IMR-90 (cell line): ENCODE data around the gene CELF6. TPM values are rescaled to one million over a fixed set of nuclear protein-coding genes. Genes with fewer than 3 reads are reported as not detected.

Experiments used
- ATAC-seq: fragments of 200-7000 bp; cut with Tn5 transposase; 2 replicates; pipeline ENCODE4 v1.9.1; 2020; ENCODE audit warnings: low read depth, mild to moderate bottlenecking, moderate library complexity
- BruUV-seq: library from RNA; stranded (reverse); fragments of 400-500 nt; replicated peaks from 2 replicates; lab custom pipeline; 2021; lab: Mats Ljungman, UMichigan
- CTCF ChIA-PET: fragments of 300-600 bp; formaldehyde crosslinking; extraction: SDS; loops from one replicate; lab custom pipeline; 2021; ENCODE audit warnings: antibody characterized with exemption; lab: Yijun Ruan, JAX
- POLR2A ChIA-PET: fragments of 300-600 bp; sonication (Branson Sonifier 250); formaldehyde crosslinking; loops from one replicate; lab custom pipeline; 2022; ENCODE audit warnings: antibody characterized with exemption; ENCODE audit not compliant: unreplicated experiment; lab: Charles Lee
- DNase-seq: peaks from one replicate; pipeline ENCODE4 v3.0.0; 2013
- H2AFZ ChIP-seq: replicated peaks from 2 replicates; pipeline ENCODE3; 2013; ENCODE audit warnings: low read length, mild to moderate bottlenecking; ENCODE audit not compliant: poor library complexity
- H2AK5ac ChIP-seq: 2 replicates; pipeline ENCODE4 v1.6.1; 2013; ENCODE audit warnings: low read depth, low read length, inconsistent platforms
- H2AK9ac ChIP-seq: replicated peaks from 2 replicates; pipeline ENCODE3; 2013; ENCODE audit warnings: mild to moderate bottlenecking, low read depth, low read length, moderate library complexity; ENCODE audit not compliant: poor library complexity
- H2BK120ac ChIP-seq: 2 replicates; pipeline ENCODE4 v1.6.1; 2013; ENCODE audit warnings: low read depth, low read length, inconsistent platforms
- H2BK15ac ChIP-seq: 3 replicates; pipeline ENCODE4 v1.6.1; 2013; ENCODE audit warnings: low read depth, low read length, inconsistent platforms
- H2BK20ac ChIP-seq: 2 replicates; pipeline ENCODE4 v1.6.1; 2013; ENCODE audit warnings: low read depth, mild to moderate bottlenecking, inconsistent platforms, low read length, moderate library complexity
- H2BK5ac ChIP-seq: 2 replicates; pipeline ENCODE4 v1.6.1; 2013; ENCODE audit warnings: mild to moderate bottlenecking, low read depth, low read length, inconsistent platforms; ENCODE audit not compliant: poor library complexity, severe bottlenecking
- H3K14ac ChIP-seq: replicated peaks from 2 replicates; pipeline ENCODE4 v1.6.1; 2013; ENCODE audit warnings: low read depth, low read length, inconsistent platforms
- H3K18ac ChIP-seq: 2 replicates; pipeline ENCODE4 v1.6.1; 2013; ENCODE audit warnings: low read depth, low read length, control low read depth
- H3K23ac ChIP-seq: 2 replicates; pipeline ENCODE4 v1.6.1; 2013; ENCODE audit warnings: low read depth, low read length, inconsistent platforms
- H3K27ac ChIP-seq: 2 replicates; pipeline ENCODE4 v1.5.1; 2013; ENCODE audit warnings: mild to moderate bottlenecking, control low read depth, low read length; ENCODE audit not compliant: insufficient read depth
- H3K27me3 ChIP-seq: 2 replicates; pipeline ENCODE4 v1.6.1; 2013; ENCODE audit warnings: low read length; ENCODE audit not compliant: control insufficient read depth, insufficient read depth
- H3K36me3 ChIP-seq: 2 replicates; pipeline ENCODE4 v1.6.1; 2013; ENCODE audit warnings: low read length, mixed read lengths; ENCODE audit not compliant: control insufficient read depth, insufficient read depth
- H3K4ac ChIP-seq: 2 replicates; pipeline ENCODE4 v1.6.1; 2013; ENCODE audit warnings: low read depth, low read length, inconsistent platforms
- H3K4me1 ChIP-seq: 2 replicates; pipeline ENCODE4 v1.6.1; 2013; ENCODE audit warnings: low read length, mixed read lengths; ENCODE audit not compliant: control insufficient read depth, insufficient read depth
- H3K4me2 ChIP-seq: 2 replicates; pipeline ENCODE4 v1.6.1; 2013; ENCODE audit warnings: low read depth, mild to moderate bottlenecking, control low read depth, low read length, moderate library complexity
- H3K4me3 ChIP-seq: 2 replicates; pipeline ENCODE4 v1.5.1; 2013; ENCODE audit warnings: low read depth, mild to moderate bottlenecking, control low read depth, low read length, moderate library complexity; ENCODE audit not compliant: insufficient read depth
- H3K56ac ChIP-seq: 2 replicates; pipeline ENCODE4 v1.6.1; 2013; ENCODE audit warnings: low read length, inconsistent platforms; ENCODE audit not compliant: insufficient read depth; ENCODE audit errors: extremely low read depth
- H3K79me1 ChIP-seq, 2 experiments: 2 replicates each; pipeline ENCODE4 v1.6.1; 2013; ENCODE audit warnings: low read length in 2 of 2, inconsistent platforms in 1 of 2, low read depth in 1 of 2
- H3K9ac ChIP-seq: 2 replicates; pipeline ENCODE4 v1.6.1; 2013; ENCODE audit warnings: low read depth, low read length, control low read depth
- H3K9me1 ChIP-seq: 2 replicates; pipeline ENCODE4 v1.6.1; 2013; ENCODE audit warnings: low read length, inconsistent platforms; ENCODE audit not compliant: insufficient read depth
- H3K9me3 ChIP-seq: 2 replicates; pipeline ENCODE4 v1.6.1; 2013; ENCODE audit warnings: low read length; ENCODE audit not compliant: control insufficient read depth, insufficient read depth
- H4K20me1 ChIP-seq: 2 replicates; pipeline ENCODE4 v1.6.1; 2013; ENCODE audit warnings: low read length, inconsistent platforms; ENCODE audit not compliant: insufficient read depth
- H4K5ac ChIP-seq: 2 replicates; pipeline ENCODE4 v1.6.1; 2013; ENCODE audit warnings: mild to moderate bottlenecking, low read depth, low read length, control low read depth
- H4K8ac ChIP-seq, 2 experiments: 2 replicates each; pipeline ENCODE4 v1.6.1; 2013; ENCODE audit warnings: low read depth in 2 of 2, low read length in 2 of 2, control low read depth in 1 of 2, inconsistent platforms in 1 of 2
- H4K91ac ChIP-seq: 2 replicates; pipeline ENCODE4 v1.6.1; 2013; ENCODE audit warnings: low read depth, low read length, inconsistent platforms; ENCODE audit not compliant: insufficient read depth
- CEBPB ChIP-seq: IDR thresholded peaks from 2 replicates; pipeline ENCODE4 v1.6.1; 2012; ENCODE audit warnings: low read depth, low read length, improper control_type of control experiment
- ELK1 ChIP-seq: fragments of 150-350 bp; IDR thresholded peaks from 2 replicates; pipeline ENCODE4 v1.6.1; 2016; ENCODE audit warnings: low read depth, mild to moderate bottlenecking, low read length, moderate library complexity, borderline replicate concordance
- FOS ChIP-seq: fragments of 150-350 bp; IDR thresholded peaks from 2 replicates; pipeline ENCODE4 v1.6.1; 2016; ENCODE audit warnings: low read depth, low read length
- MAFK ChIP-seq: IDR thresholded peaks from 2 replicates; pipeline ENCODE4 v1.6.1; 2012; ENCODE audit warnings: low read depth, low read length, improper control_type of control experiment
- MAZ ChIP-seq: IDR thresholded peaks from 2 replicates; pipeline ENCODE4 v1.6.1; 2012; ENCODE audit warnings: low read depth, mild to moderate bottlenecking, low read length, improper control_type of control experiment, moderate library complexity, borderline replicate concordance
- POLR2A ChIP-seq: IDR thresholded peaks from 2 replicates; pipeline ENCODE4 v1.6.1; 2012; ENCODE audit warnings: mild to moderate bottlenecking, low read depth, low read length
- RAD21 ChIP-seq: IDR thresholded peaks from 2 replicates; pipeline ENCODE4 v1.6.1; 2012; ENCODE audit warnings: low read length, improper control_type of control experiment
- RCOR1 ChIP-seq: IDR thresholded peaks from 2 replicates; pipeline ENCODE4 v1.6.1; 2012; ENCODE audit warnings: mild to moderate bottlenecking, low read length, improper control_type of control experiment; ENCODE audit not compliant: insufficient replicate concordance
- WGBS, 2 experiments: methylation state at CpG; one replicate each; pipeline versions ENCODE4 v1.1.5 to v1.1.7; 2013; ENCODE audit warnings: missing lambda C conversion rate in 2 of 2; ENCODE audit not compliant: insufficient read length in 1 of 2; ENCODE audit errors: extremely low coverage in 2 of 2; 5-methylcytosine and 5-hydroxymethylcytosine counted together
- dilution Hi-C: fragments of 300-500 bp; cut with HindIII; formaldehyde crosslinking; loops from one replicate; pipeline ENCODE4 v1.14.3; 2018; ENCODE audit warnings: low sequenced_read_pairs; ENCODE audit not compliant: unreplicated experiment
- in situ Hi-C: fragments of 300-500 bp; cut with MboI; formaldehyde crosslinking; loops from 3 replicates; pipeline ENCODE4 v1.14.3; 2019; ENCODE audit warnings: low sequenced_read_pairs, inconsistent platforms, mixed read lengths
- intact Hi-C: fragments of 100-400 bp; cut with micrococcal nuclease; formaldehyde crosslinking; loops from 2 replicates; pipeline ENCODE4 v1.10.0; 2022
- polyA plus RNA-seq, 3 experiments: library from polyadenylated mRNA; depleted of rRNA; stranded (reverse); fragments of >200 nt; gene quantifications; 2 replicates each; pipeline ENCODE4 v1.2.3, GENCODE V29; 2012; ENCODE audit warnings: low replicate concordance in 1 of 3
- total RNA-seq: library from RNA; depleted of rRNA; stranded (reverse); fragments of >200 nt; gene quantifications from 2 replicates; pipeline ENCODE4 v1.2.3, GENCODE V29; 2012

The CELF6 gene
- total and polyA plus RNA-seq, 2 of the 4 experiments (the other 2 are of a cell fraction): 0.07 TPM; not detected in 1

GRCh38 chr15:72271895-72272212 lies 48.1 kb downstream of the CELF6 start:
- CTCF ChIA-PET: no interaction called here
- no peaks in the 10 kb centered on the region for H3K9me3 ChIP-seq
- intact Hi-C loops: loop anchor here (5.0 kb wide), 1 partner anchor 75 kb away; the partner anchor contains the start of gene GRAMD2A

More at GRCh38 chr15:72271895-72272212, 48.1 kb downstream of the CELF6 start:
- Histone ChIP-seq H2AK9ac (peak overlapping the region; percentile 84), H2BK20ac (no peak overlapping the region), H3K36me3 (peaks cover 6% of the 10 kb centered on the region), H3K27me3 (peaks cover 1% of the 10 kb centered on the region; the same call in 1 of the 2 replicates), H2AFZ (peak overlapping the region; percentile 96), H3K27ac (peak overlapping the region; percentile 45), H4K20me1 (no peaks in the 10 kb centered on the region; the same call in 1 of the 2 replicates), H4K91ac (peak overlapping the region; percentile 46), H3K4me2 (peak overlapping the region; percentile 93), H3K18ac (no peak overlapping the region; the same call in 1 of the 2 replicates), H4K8ac (peak overlapping the region; percentile 31 to 70; a peak in 2 of 4 replicates), H4K5ac (peak overlapping the region; percentile 34; the same call in 1 of the 2 replicates), H3K4ac (peak overlapping the region; percentile 69), H3K4me3 (peak overlapping the region; percentile 80), H3K9ac (peak overlapping the region; percentile 78), H3K4me1 (no peaks in the 10 kb centered on the region), H3K79me1 (peaks cover 25 to 32% of the 10 kb centered on the region in 2 experiments), H3K23ac (peak overlapping the region; percentile 7), H3K56ac (peak overlapping the region; percentile 51), H2AK5ac (no peak overlapping the region), H2BK5ac (no peak overlapping the region), H2BK120ac (no peak overlapping the region), H3K14ac (peak overlapping the region; percentile 54; the same call in 1 of the 2 replicates), H3K9me1 (peaks cover 4% of the 10 kb centered on the region; the same call in 1 of the 2 replicates), H2BK15ac (no peak overlapping the region)
- DNase-seq (peak; percentile 12), ATAC-seq (peak; percentile 5)
- TF ChIP-seq CEBPB (no peak), ELK1 (no peak), MAZ (no peak), RCOR1 (no peak), RAD21 (no peak), MAFK (no peak), POLR2A (no peak), FOS (no peak)
- in situ Hi-C loops: no loop called here
- dilution Hi-C loops: no loop called here
- POLR2A ChIA-PET: no interaction called here
- 5% methylated on average over 7 of the region's 13 CpGs; no CpG with 5 or more reads in 1 of the 2 experiments for WGBS, 2 experiments
- no TSS peak for BruUV-seq
